Panc1 (cell line): ENCODE measurements around the gene EMC8. TPM values are rescaled to one million over a fixed set of nuclear protein-coding genes. Genes with fewer than 3 reads are reported as not detected.

Experiments
- ATAC-seq: fragments of 200-7000 bp; cut with Tn5 transposase; 2 replicates; pipeline ENCODE4 v1.9.1; 2020; ENCODE audit warnings: mild to moderate bottlenecking, moderate library complexity
- BruUV-seq: library from RNA; stranded (reverse); fragments of 400-500 nt; replicated peaks from 2 replicates; lab custom pipeline; 2021; lab: Mats Ljungman, UMichigan
- CTCF ChIA-PET: fragments of 300-600 bp; sonication (Branson Sonifier 250); formaldehyde crosslinking; loops from one replicate; lab custom pipeline; 2022; ENCODE audit warnings: antibody characterized with exemption; lab: Charles Lee
- POLR2A ChIA-PET: fragments of 300-600 bp; sonication (Branson Sonifier 250); formaldehyde crosslinking; loops from one replicate; lab custom pipeline; 2022; ENCODE audit warnings: antibody characterized with exemption; lab: Charles Lee
- DNase-seq: peaks from one replicate; pipeline ENCODE4 v3.0.0-alpha.2; 2010; ENCODE audit warnings: low read depth, low spot score
- H3K27ac ChIP-seq: 2 replicates; pipeline ENCODE4 v1.5.1; 2011; ENCODE audit warnings: mild to moderate bottlenecking, low read length, inconsistent platforms
- H3K27me3 ChIP-seq: fragments of 200-500 bp; sonication (Bioruptor generic); 2 replicates; pipeline ENCODE4 v1.6.0; 2014; ENCODE audit warnings: low read length, inconsistent platforms; ENCODE audit not compliant: control insufficient read depth, insufficient read depth
- H3K36me3 ChIP-seq: fragments of 200-500 bp; sonication (Bioruptor generic); 2 replicates; pipeline ENCODE4 v1.5.1; 2014; ENCODE audit warnings: inconsistent platforms, mild to moderate bottlenecking, low read length, moderate library complexity; ENCODE audit not compliant: control insufficient read depth, insufficient read depth
- H3K4me1 ChIP-seq: 2 replicates; pipeline ENCODE4 v1.5.1; 2011; ENCODE audit warnings: inconsistent platforms, mild to moderate bottlenecking, low read length, moderate library complexity; ENCODE audit not compliant: control insufficient read depth, insufficient read depth
- H3K4me3 ChIP-seq, 2 experiments: 2 replicates each; pipeline ENCODE4 v1.5.1; 2011 to 2012; ENCODE audit warnings: low read depth in 2 of 2, low read length in 2 of 2, mild to moderate bottlenecking in 2 of 2, inconsistent platforms in 1 of 2, moderate library complexity in 1 of 2
- H3K9me3 ChIP-seq: fragments of 200-500 bp; sonication (Bioruptor generic); 2 replicates; pipeline ENCODE4 v1.5.1; 2014; ENCODE audit warnings: low read depth, mild to moderate bottlenecking, inconsistent platforms, low read length, moderate library complexity; ENCODE audit not compliant: control insufficient read depth, insufficient read depth
- POLR2AphosphoS5 ChIP-seq: IDR thresholded peaks from 2 replicates; pipeline ENCODE4 v1.6.1; 2012; ENCODE audit warnings: mild to moderate bottlenecking, low read depth, low read length, moderate library complexity
- REST ChIP-seq, 2 experiments: IDR thresholded peaks; 2 replicates each; pipeline ENCODE4 v1.6.1; 2011 to 2012; ENCODE audit warnings: low read depth in 2 of 2, control low read depth in 1 of 2, low read length in 1 of 2, mild to moderate bottlenecking in 1 of 2, moderate library complexity in 1 of 2; ENCODE audit not compliant: insufficient read depth in 1 of 2
- SIN3A ChIP-seq: IDR thresholded peaks from 2 replicates; pipeline ENCODE4 v1.6.1; 2012; ENCODE audit warnings: low read depth, mild to moderate bottlenecking, low read length, moderate library complexity, borderline replicate concordance; ENCODE audit not compliant: insufficient read depth
- TCF7L2 ChIP-seq: IDR thresholded peaks from 2 replicates; pipeline ENCODE4 v1.6.1; 2011; ENCODE audit warnings: mild to moderate bottlenecking, low read depth, low read length, inconsistent platforms
- in situ Hi-C: cut with HindIII; loops from 2 replicates; pipeline ENCODE4 v1.10.0; 2016; ENCODE audit warnings: low sequenced_read_pairs, low pct_unique_long_range_greater_than_20kb
- intact Hi-C: fragments of 100-400 bp; cut with micrococcal nuclease; formaldehyde crosslinking; loops from one replicate; pipeline ENCODE4 v1.10.0; 2022; ENCODE audit not compliant: unreplicated experiment
- total RNA-seq: library from RNA; stranded (reverse); gene quantifications from one replicate; pipeline ENCODE4 v1.2.1, GENCODE V29; 2021; ENCODE audit not compliant: unreplicated experiment
- TF ChIP-seq, protein P1 (sequence below): fragments of 450-650 bp; IDR thresholded peaks from 2 replicates; pipeline ENCODE4 v1.5.1; 2017; ENCODE audit warnings: mild to moderate bottlenecking

The EMC8 gene
- total RNA-seq, 1 experiment from 2014 or later: 39.1 TPM

GRCh38 chr16:85730186-85730465, 69.2 kb downstream of the EMC8 start:
- no peak overlapping the region for H3K27ac ChIP-seq
- CTCF ChIA-PET: no interaction called here
- H3K9me3 ChIP-seq: no peaks in the 10 kb centered on the region
- intact Hi-C loops: no loop called here
- no TSS peak for BruUV-seq
- DNase-seq (no peak), ATAC-seq (no peak)
- no peak for TF ChIP-seq POLR2AphosphoS5
- TF ChIP-seq REST (IDR thresholded peaks at IDR 0.05; ENCODE audit: insufficient read depth in 1 of 2, low read depth in 2 of 2, low read length in 1 of 2): no peak
- TF ChIP-seq TCF7L2: no peak
- no peak for TF ChIP-seq SIN3A
- TF ChIP-seq, protein P1, sequence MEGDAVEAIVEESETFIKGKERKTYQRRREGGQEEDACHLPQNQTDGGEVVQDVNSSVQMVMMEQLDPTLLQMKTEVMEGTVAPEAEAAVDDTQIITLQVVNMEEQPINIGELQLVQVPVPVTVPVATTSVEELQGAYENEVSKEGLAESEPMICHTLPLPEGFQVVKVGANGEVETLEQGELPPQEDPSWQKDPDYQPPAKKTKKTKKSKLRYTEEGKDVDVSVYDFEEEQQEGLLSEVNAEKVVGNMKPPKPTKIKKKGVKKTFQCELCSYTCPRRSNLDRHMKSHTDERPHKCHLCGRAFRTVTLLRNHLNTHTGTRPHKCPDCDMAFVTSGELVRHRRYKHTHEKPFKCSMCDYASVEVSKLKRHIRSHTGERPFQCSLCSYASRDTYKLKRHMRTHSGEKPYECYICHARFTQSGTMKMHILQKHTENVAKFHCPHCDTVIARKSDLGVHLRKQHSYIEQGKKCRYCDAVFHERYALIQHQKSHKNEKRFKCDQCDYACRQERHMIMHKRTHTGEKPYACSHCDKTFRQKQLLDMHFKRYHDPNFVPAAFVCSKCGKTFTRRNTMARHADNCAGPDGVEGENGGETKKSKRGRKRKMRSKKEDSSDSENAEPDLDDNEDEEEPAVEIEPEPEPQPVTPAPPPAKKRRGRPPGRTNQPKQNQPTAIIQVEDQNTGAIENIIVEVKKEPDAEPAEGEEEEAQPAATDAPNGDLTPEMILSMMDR: no peak
- H3K4me1 ChIP-seq: no peaks in the 10 kb centered on the region
- no peaks in the 10 kb centered on the region for H3K27me3 ChIP-seq
- no peaks in the 10 kb centered on the region for H3K36me3 ChIP-seq
- POLR2A ChIA-PET: no interaction called here
- in situ Hi-C loops: no loop called here
- H3K4me3 ChIP-seq: no peak overlapping the region

GRCh38 chr16:85729452-85730185, 69.7 kb downstream of the EMC8 start:
- Histone ChIP-seq H3K4me3 (no peak overlapping the region), H3K9me3 (no peaks in the 10 kb centered on the region), H3K4me1 (no peaks in the 10 kb centered on the region), H3K27me3 (no peaks in the 10 kb centered on the region), H3K27ac (no peak overlapping the region), H3K36me3 (no peaks in the 10 kb centered on the region)
- ChIA-PET POLR2A (no interaction called here), CTCF (no interaction called here)
- in situ Hi-C loops: no loop called here
- intact Hi-C loops: no loop called here
- no TSS peak for BruUV-seq
- TF ChIP-seq SIN3A (no peak), REST (IDR thresholded peaks at IDR 0.05; ENCODE audit: insufficient read depth in 1 of 2, low read depth in 2 of 2, low read length in 1 of 2) (no peak), POLR2AphosphoS5 (no peak), TCF7L2 (no peak)
- TF ChIP-seq, protein P1: no peak
- no peak for ATAC-seq
- DNase-seq: no peak
